ENCODE results near the gene SENP5. TPM values are rescaled to one million over a fixed set of nuclear protein-coding genes. Genes with fewer than 3 reads are reported as not detected.

The SENP5 gene
- total RNA-seq, 1 experiment from 2014 or later: 27.6 TPM

DNA sequence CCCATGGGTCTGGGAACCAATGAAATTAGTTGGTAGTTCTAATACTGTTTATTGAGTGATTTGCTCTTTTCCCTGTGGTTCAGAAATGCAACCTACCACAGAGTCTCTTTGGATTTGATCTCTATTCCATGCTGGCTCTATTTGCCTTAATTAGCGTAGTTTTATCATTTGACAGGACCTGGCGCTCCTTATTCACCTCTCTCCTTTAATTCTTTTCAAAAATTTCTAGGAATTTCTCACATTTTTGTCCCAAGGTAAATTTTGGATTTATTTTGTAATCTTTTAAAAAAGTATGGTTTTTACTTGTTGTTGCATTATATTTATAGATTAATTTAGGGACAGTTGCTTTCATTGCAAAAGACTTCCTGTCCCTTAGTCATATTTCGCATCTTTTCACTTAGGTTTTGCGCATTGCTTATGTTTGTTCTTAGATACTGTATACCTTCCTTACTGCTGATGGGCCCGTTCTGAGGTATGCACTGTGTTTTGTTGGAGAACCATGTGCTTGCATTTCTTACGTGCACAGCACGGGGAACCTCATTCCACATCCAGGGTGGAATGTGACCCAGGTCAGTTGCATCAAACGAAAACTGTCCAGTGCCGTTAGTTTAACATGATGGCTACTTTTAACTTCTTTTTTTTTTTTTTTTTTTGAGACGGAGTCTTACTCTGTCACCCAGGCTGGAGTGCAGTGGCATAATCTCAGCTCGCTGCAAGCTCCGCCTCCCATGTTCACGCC is 27.0 kb downstream of the SENP5 start (continued):
- TF ChIP-seq, protein P1, sequence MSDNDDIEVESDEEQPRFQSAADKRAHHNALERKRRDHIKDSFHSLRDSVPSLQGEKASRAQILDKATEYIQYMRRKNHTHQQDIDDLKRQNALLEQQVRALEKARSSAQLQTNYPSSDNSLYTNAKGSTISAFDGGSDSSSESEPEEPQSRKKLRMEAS (IDR thresholded peaks at IDR 0.05): no peak
- TF ChIP-seq SRF (IDR thresholded peaks at IDR 0.05; ENCODE audit: low read depth): no peak
- TF ChIP-seq EZH2 (IDR thresholded peaks at IDR 0.05): no peak
- TF ChIP-seq EGR1 (IDR thresholded peaks at IDR 0.05; ENCODE audit: low read depth): no peak

DNA sequence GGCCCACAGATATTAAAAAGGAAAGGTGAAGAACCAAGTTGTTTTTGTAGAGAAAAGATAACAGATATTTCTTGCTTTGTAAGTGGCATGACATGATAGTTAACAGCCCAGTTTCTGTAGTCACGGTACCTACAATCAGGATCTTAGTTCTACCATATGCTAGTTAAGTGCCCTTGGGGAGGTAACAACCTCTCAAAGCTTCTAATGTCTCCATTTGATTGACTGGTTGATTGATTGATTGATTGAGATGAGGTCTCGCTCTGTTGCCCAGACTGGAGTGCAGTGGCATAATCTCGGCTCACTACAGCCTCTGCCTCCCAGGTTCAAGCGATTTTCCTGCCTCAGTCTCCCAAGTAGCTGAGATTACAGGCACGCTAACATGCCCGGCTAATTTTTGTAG is 28.5 kb downstream of the SENP5 start:
- intact Hi-C loops (cut with micrococcal nuclease): no loop called here
- Histone ChIP-seq H3K4me3 (replicated peaks in 1 of 2; ENCODE audit: low read depth in 1 of 2, low read length in 2 of 2) (no peak overlapping the region), H3K9me3 (ENCODE audit: control insufficient read depth in 1 of 2, insufficient read depth in 1 of 2, low read depth in 1 of 2, low read length in 2 of 2) (no peaks in the 10 kb centered on the region), H3K9me2 (ENCODE audit: insufficient read depth) (no peaks in the 10 kb centered on the region), H2AFZ (ENCODE audit: low read depth, low read length, poor library complexity, severe bottlenecking) (no peak overlapping the region), H3K4me1 (ENCODE audit: control insufficient read depth in 1 of 2, insufficient read depth in 2 of 2, low read length in 2 of 2) (no peaks in the 10 kb centered on the region), H3K36me3 (ENCODE audit: control insufficient read depth in 1 of 2, insufficient read depth in 2 of 2, low read length in 2 of 2) (peaks cover 4 to 5% of the 10 kb centered on the region in 2 experiments; a peak in 2 of 4 replicates), H4K20me1 (ENCODE audit: insufficient read depth) (no peaks in the 10 kb centered on the region), H3K27ac (ENCODE audit: low read depth, low read length) (no peak overlapping the region), H3K9ac (ENCODE audit: low read length) (no peak overlapping the region), H3K4me2 (ENCODE audit: low read length) (no peak overlapping the region), H3K79me2 (ENCODE audit: insufficient read depth, low read length) (peaks cover 60% of the 10 kb centered on the region), H3K27me3 (ENCODE audit: insufficient read depth, low read length) (no peaks in the 10 kb centered on the region)
- BruUV-seq (replicated peaks): no TSS peak
- ChIA-PET RAD21 (ENCODE audit: low non-redundant PET in 1 of 2, low total read pairs in 2 of 2, uncharacterized antibody in 2 of 2, unreplicated experiment in 2 of 2) (no interaction called here), POLR2A (no interaction called here), CTCF (no interaction called here)
- ATAC-seq (no peak), DNase-seq (ENCODE audit: low read depth, low spot score) (no peak)
- TF ChIP-seq FOSL1 (IDR thresholded peaks at IDR 0.05; ENCODE audit: low read depth) (no peak), ZFX (IDR thresholded peaks at IDR 0.05) (no peak), TCF7L2 (IDR thresholded peaks at IDR 0.05; ENCODE audit: borderline replicate concordance, extremely low read depth, insufficient read depth, insufficient read length) (no peak), JUND (IDR thresholded peaks at IDR 0.05) (no peak), EGR1 (IDR thresholded peaks at IDR 0.05; ENCODE audit: low read depth) (no peak), SP1 (IDR thresholded peaks at IDR 0.05; ENCODE audit: low read depth) (no peak)
- TF ChIP-seq, protein P1 (IDR thresholded peaks at IDR 0.05): no peak
- TF ChIP-seq, protein P2, sequence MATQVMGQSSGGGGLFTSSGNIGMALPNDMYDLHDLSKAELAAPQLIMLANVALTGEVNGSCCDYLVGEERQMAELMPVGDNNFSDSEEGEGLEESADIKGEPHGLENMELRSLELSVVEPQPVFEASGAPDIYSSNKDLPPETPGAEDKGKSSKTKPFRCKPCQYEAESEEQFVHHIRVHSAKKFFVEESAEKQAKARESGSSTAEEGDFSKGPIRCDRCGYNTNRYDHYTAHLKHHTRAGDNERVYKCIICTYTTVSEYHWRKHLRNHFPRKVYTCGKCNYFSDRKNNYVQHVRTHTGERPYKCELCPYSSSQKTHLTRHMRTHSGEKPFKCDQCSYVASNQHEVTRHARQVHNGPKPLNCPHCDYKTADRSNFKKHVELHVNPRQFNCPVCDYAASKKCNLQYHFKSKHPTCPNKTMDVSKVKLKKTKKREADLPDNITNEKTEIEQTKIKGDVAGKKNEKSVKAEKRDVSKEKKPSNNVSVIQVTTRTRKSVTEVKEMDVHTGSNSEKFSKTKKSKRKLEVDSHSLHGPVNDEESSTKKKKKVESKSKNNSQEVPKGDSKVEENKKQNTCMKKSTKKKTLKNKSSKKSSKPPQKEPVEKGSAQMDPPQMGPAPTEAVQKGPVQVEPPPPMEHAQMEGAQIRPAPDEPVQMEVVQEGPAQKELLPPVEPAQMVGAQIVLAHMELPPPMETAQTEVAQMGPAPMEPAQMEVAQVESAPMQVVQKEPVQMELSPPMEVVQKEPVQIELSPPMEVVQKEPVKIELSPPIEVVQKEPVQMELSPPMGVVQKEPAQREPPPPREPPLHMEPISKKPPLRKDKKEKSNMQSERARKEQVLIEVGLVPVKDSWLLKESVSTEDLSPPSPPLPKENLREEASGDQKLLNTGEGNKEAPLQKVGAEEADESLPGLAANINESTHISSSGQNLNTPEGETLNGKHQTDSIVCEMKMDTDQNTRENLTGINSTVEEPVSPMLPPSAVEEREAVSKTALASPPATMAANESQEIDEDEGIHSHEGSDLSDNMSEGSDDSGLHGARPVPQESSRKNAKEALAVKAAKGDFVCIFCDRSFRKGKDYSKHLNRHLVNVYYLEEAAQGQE (IDR thresholded peaks at IDR 0.05; ENCODE audit: low read depth): no peak
- TF ChIP-seq, protein P3, sequence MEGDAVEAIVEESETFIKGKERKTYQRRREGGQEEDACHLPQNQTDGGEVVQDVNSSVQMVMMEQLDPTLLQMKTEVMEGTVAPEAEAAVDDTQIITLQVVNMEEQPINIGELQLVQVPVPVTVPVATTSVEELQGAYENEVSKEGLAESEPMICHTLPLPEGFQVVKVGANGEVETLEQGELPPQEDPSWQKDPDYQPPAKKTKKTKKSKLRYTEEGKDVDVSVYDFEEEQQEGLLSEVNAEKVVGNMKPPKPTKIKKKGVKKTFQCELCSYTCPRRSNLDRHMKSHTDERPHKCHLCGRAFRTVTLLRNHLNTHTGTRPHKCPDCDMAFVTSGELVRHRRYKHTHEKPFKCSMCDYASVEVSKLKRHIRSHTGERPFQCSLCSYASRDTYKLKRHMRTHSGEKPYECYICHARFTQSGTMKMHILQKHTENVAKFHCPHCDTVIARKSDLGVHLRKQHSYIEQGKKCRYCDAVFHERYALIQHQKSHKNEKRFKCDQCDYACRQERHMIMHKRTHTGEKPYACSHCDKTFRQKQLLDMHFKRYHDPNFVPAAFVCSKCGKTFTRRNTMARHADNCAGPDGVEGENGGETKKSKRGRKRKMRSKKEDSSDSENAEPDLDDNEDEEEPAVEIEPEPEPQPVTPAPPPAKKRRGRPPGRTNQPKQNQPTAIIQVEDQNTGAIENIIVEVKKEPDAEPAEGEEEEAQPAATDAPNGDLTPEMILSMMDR (IDR thresholded peaks at IDR 0.05 in 2 of 3, conservative IDR thresholded peaks at IDR 0.05 in 1 of 3; ENCODE audit: borderline replicate concordance in 1 of 3, insufficient read depth in 1 of 3, low read depth in 2 of 3, low read length in 2 of 3): no peak

Measured in HCT116 (cell line).